Measurements from ENCODE around the gene PRSS23. TPM values are rescaled to one million over a fixed set of nuclear protein-coding genes. Genes with fewer than 3 reads are reported as not detected.
A peak's percentile ranks its signal among the peaks of the same experiment; 100 is the strongest.

The PRSS23 gene
- total RNA-seq, 4 donors from 2014 or later: 13.0 to 29.1 (median 18.9) TPM

DNA sequence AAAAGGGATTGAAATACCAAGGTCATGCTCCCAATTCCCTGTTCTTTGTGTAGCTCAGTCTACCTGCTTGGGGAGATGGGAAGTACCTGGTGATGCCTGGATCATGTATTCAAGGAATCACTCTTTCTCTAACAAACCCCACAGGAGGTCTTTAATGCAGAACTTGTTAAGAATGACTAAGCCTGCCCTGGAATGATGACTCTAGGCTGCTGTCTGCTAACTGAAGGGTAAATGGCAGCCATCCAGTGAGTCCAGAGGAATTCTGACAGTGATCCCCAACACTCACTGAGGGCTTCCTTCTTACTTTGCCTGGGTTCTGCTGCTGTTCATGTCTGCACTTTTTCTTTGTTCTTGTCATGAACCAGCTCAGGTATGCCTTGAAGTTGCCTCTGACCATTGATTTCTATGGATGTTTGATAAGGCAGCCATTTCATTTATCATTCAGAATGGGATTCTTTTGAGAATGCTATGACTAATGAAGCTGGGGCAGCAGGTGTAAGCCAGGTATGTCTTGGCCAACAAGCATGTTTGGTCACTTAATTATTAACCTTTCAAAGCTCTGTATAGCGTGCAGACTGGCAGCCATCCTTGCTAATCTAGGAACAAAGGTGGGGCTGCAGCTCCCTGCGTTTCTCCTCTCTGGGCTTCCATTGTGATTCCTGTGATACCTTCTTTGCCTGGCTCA, 11.4 kb downstream of the PRSS23 start:
- Histone ChIP-seq H3K36me3 (no peaks in the 10 kb centered on the region), H3K9me3 (no peaks in the 10 kb centered on the region), H3K27me3 (no peaks in the 10 kb centered on the region), H3K4me3 (no peak overlapping the region), H3K27ac (no peak overlapping the region), H3K4me1 (peaks cover 21% of the 10 kb centered on the region)
- WGBS: 90% methylated on average over 2 of the region's 2 CpGs
- TF ChIP-seq POLR2A (IDR thresholded peaks at IDR 0.05) (no peak), POLR2AphosphoS5 (IDR thresholded peaks at IDR 0.05) (no peak), EP300 (IDR thresholded peaks at IDR 0.05) (no peak)
- TF ChIP-seq, protein P1, sequence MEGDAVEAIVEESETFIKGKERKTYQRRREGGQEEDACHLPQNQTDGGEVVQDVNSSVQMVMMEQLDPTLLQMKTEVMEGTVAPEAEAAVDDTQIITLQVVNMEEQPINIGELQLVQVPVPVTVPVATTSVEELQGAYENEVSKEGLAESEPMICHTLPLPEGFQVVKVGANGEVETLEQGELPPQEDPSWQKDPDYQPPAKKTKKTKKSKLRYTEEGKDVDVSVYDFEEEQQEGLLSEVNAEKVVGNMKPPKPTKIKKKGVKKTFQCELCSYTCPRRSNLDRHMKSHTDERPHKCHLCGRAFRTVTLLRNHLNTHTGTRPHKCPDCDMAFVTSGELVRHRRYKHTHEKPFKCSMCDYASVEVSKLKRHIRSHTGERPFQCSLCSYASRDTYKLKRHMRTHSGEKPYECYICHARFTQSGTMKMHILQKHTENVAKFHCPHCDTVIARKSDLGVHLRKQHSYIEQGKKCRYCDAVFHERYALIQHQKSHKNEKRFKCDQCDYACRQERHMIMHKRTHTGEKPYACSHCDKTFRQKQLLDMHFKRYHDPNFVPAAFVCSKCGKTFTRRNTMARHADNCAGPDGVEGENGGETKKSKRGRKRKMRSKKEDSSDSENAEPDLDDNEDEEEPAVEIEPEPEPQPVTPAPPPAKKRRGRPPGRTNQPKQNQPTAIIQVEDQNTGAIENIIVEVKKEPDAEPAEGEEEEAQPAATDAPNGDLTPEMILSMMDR (IDR thresholded peaks at IDR 0.05): no peak
- no peak for DNase-seq (ENCODE audit: low spot score in 2 of 2)

DNA sequence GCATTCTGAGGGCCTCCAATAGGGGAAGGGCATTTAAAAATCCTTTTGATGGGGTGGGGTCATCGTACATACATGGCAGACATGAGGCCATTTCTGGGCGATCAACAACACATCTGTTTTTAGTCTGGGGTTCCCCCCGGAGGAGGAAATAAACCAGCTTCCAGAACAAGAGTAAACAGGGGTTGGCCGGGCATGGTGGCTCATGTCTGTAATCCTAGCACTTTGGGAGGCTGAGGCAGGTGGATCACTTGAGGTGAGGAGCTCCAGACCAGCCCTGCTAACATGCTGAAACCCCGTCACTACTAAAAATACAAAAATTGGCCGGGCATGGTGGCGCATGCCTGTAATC, 12.0 kb downstream of the PRSS23 start:
- H3K9me3 ChIP-seq: no peaks in the 10 kb centered on the region
- H3K27ac ChIP-seq: no peak overlapping the region
- H3K4me3 ChIP-seq: no peak overlapping the region
- no peak for TF ChIP-seq POLR2A (IDR thresholded peaks at IDR 0.05)
- TF ChIP-seq EP300 (IDR thresholded peaks at IDR 0.05): no peak
- no peak for TF ChIP-seq POLR2AphosphoS5 (IDR thresholded peaks at IDR 0.05)
- TF ChIP-seq, protein P1 (IDR thresholded peaks at IDR 0.05): no peak
- peaks cover 24% of the 10 kb centered on the region for H3K4me1 ChIP-seq
- DNase-seq (ENCODE audit: low spot score in 2 of 2): no peak
- WGBS: 88% methylated on average over 7 of the region's 7 CpGs
- no peaks in the 10 kb centered on the region for H3K36me3 ChIP-seq
- no peaks in the 10 kb centered on the region for H3K27me3 ChIP-seq

DNA sequence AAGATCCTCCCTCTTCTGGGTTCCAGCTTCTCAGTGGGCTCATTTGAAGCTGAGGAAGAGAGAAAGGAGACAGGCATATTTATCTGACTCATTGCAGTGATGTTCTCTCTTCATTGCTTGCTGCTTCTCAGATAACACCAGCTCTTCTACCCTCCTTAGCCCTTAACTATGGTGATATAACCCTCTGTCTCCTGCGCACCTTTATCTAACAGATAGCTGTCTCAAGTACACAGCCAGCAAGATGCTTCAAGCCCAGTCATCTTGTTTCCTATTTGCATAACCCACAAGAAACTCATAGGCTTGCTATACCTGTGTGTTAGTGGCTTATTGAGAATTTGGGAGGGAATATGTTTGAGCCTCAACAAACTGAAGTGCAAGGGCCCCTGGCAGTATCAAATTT, 12.6 kb downstream of the PRSS23 start:
- no peak overlapping the region for H3K4me3 ChIP-seq
- 96% methylated on average over 1 of the region's 1 CpG for WGBS
- H3K27me3 ChIP-seq: no peaks in the 10 kb centered on the region
- H3K27ac ChIP-seq: no peak overlapping the region
- TF ChIP-seq EP300 (IDR thresholded peaks at IDR 0.05): no peak
- TF ChIP-seq POLR2AphosphoS5 (IDR thresholded peaks at IDR 0.05): no peak
- TF ChIP-seq, protein P1 (IDR thresholded peaks at IDR 0.05): no peak
- no peak for TF ChIP-seq POLR2A (IDR thresholded peaks at IDR 0.05)
- DNase-seq (ENCODE audit: low spot score in 2 of 2): no peak
- no peaks in the 10 kb centered on the region for H3K9me3 ChIP-seq
- H3K36me3 ChIP-seq: no peaks in the 10 kb centered on the region
- peaks cover 24% of the 10 kb centered on the region for H3K4me1 ChIP-seq

DNA sequence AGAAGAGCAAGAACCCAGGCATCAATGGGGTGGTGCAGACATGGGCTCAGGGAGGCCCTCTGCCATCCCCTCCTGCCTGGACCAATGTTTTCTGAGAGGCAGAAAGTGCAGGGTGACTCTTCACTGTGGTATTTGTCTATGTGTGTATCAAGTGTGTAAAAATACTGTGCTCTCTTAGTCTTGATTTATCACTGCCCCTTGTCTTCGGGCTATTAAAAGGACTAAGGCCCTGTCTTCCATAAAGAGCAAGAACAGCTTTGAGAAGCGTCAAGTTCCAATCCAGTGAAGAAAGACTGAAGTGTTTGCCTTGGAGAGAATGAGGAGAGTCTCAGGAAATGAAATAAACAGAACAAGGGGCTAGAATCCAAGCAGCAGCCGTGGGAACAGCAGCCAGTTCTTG, 14.4 kb downstream of the PRSS23 start:
- H3K4me1 ChIP-seq: peaks cover 29% of the 10 kb centered on the region
- H3K9me3 ChIP-seq: no peaks in the 10 kb centered on the region
- no peaks in the 10 kb centered on the region for H3K36me3 ChIP-seq
- TF ChIP-seq POLR2A (IDR thresholded peaks at IDR 0.05) (no peak), EP300 (IDR thresholded peaks at IDR 0.05) (no peak), POLR2AphosphoS5 (IDR thresholded peaks at IDR 0.05) (no peak)
- TF ChIP-seq, protein P1 (IDR thresholded peaks at IDR 0.05): no peak
- no peak overlapping the region for H3K4me3 ChIP-seq
- no peak for DNase-seq (ENCODE audit: low spot score in 2 of 2)
- WGBS: 68% methylated on average over 3 of the region's 3 CpGs
- H3K27me3 ChIP-seq: no peaks in the 10 kb centered on the region
- peak overlapping the region; percentile 2 for H3K27ac ChIP-seq

DNA sequence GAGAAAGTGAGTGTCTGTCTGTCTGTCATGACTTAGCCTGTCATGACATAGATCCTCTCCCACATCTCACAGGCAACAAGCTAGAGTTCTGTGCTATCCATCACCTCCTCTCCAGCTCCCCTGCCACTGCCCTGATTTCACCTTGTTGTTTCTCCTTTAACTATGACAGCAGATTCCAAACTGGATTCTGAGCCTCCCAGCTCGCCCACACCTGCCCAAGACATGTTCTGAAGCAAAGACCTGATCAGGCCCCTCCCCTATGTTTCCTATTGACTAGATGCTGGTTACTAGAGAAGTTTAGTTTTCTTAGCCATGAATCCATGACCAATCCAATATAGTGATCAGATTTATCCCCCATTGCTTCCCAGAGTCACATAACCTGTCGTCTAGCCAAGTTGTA, 15.4 kb downstream of the PRSS23 start:
- TF ChIP-seq POLR2A (IDR thresholded peaks at IDR 0.05) (no peak), EP300 (IDR thresholded peaks at IDR 0.05) (no peak), POLR2AphosphoS5 (IDR thresholded peaks at IDR 0.05) (no peak)
- TF ChIP-seq, protein P1 (IDR thresholded peaks at IDR 0.05): no peak
- 78% methylated on average over 2 of the region's 2 CpGs for WGBS
- Histone ChIP-seq H3K9me3 (no peaks in the 10 kb centered on the region), H3K27ac (peak overlapping the region; percentile 53), H3K4me1 (peaks cover 25% of the 10 kb centered on the region), H3K4me3 (no peak overlapping the region), H3K36me3 (no peaks in the 10 kb centered on the region), H3K27me3 (no peaks in the 10 kb centered on the region)
- DNase-seq (ENCODE audit: low spot score in 2 of 2): no peak

Measured in suprapubic skin (tissue), 4 donors.